GM18508 (cell line): Measurements from ENCODE around the gene MYT1.
"Not testable (repeated sequence)": the region's sequence is repeated elsewhere in the genome, so short reads cannot be mapped to it uniquely, and the experiment has no call there.

Source experiments
- ATAC-seq: cut with Tn5 transposase; IDR thresholded peaks from one replicate; pipeline ENCODE4 v1.9.1; 2021; ENCODE audit warnings: moderate number of reproducible peaks; ENCODE audit not compliant: insufficient read depth, unreplicated experiment

MYT1 gene

GRCh38 chr20:64166721-64167615 is 2.7 kb downstream of the MYT1 start:
- no peak for ATAC-seq

DNA sequence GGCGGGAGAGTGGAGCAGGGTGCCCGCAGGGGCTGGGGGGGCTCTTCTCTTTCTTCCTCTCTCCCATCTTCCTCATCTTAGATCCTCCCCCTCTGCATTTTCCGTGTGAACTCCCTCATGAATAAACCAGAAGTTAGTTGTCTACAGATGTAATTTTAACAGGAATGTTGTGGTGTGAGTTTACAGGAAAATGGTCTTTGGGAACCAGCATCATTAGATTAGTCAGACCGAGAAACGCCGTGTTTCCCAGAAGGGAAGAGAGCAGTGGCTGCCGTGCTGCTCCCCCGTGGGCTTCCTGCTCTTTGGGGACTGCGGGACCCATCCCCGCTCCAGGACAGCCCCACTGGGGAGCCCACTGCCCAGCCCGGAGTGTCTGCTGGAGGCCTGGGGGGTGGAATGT is 3.4 kb downstream of the MYT1 start:
- ATAC-seq, result no peak

- ATAC-seq, result no peak
Observed at GRCh38 chr20:64168381-64169090, 4.3 kb downstream of the MYT1 start.

DNA sequence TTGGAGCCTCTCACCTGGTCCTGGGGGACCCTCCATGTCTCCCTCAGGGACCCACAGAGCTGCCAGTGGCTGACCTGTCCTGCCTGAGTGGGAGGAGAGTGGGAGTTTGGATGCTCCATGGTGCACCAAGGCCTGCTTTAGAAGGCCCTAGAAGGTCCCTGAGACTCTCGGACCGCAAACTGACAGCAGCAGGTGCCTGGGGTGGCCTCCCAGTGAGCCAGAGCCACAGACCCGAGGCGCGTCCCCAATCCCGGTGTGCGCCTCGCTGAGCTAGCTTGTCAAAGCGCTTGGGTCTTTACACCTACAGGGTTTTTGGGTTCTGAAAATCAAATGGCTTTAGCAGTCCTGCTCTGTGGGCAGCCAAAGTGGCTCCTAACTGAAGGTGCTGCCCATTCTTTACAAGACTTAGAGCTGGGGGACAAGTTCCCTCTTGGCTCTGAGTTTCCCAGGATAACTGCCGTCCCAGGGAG is 4.9 kb downstream of the MYT1 start:
- no peak for ATAC-seq

DNA sequence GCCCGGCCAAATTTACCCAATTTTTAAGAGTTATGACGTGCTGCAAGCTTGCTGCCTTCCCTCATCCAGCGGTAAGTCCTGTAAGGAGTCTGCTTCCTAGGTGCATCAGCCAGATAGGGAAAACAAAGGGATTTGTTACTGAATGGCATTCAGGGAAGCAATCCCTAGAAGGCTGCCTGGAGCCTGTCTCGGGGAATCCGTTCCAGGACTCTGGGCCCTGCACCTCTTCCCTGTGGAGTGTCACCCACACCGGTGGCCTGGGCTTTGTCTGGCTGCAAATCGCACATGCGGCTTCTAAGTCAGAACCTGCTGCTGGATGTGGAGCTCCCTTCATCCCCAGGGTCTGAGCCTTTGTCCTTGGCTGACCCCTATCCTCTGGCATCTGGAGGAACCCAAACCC is 7.0 kb downstream of the MYT1 start:
- no peak for ATAC-seq

DNA sequence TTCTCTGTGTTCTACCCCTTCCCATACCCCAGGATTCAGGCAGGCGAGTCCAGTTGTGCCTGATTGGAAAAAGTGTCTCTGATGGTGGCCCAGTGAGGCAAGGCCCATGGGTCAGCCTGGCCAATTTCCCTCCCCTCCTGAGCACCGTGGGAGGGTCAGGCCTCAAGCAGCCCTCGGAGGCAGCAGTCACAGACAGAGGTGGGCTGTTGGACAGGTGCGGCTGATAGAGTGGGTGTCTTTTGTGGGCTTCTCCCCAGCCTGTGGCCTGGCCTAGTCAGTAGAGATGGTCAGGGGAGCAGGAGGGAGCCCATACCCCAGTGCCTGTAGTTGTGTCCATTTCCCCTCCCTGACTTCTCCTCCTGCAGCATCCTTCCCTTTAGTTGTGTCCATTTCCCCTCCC is 8.9 kb downstream of the MYT1 start:
- no peak for ATAC-seq

- ATAC-seq, result no peak
Observed at GRCh38 chr20:64176551-64176950, 12.3 kb downstream of the MYT1 start.

DNA sequence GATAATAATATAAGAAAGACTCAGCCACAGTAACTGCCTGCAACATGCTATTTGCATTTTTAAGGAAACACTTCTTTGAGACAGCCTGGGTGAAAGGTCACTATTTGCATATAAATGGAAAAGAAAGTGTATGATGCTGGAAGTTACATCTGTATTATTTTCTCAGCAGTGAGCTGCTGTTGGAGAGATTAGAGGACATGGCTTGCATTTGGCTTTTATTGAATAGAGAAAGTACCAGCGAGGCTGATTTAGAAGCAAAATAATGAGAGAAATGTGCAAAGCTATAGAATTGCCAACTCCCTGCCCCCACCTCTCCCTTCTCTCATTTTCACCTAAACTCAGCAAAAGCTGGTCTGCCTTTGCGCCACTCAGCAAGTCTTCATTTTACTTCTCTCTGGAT is 12.7 kb downstream of the MYT1 start:
- ATAC-seq, result no peak

DNA sequence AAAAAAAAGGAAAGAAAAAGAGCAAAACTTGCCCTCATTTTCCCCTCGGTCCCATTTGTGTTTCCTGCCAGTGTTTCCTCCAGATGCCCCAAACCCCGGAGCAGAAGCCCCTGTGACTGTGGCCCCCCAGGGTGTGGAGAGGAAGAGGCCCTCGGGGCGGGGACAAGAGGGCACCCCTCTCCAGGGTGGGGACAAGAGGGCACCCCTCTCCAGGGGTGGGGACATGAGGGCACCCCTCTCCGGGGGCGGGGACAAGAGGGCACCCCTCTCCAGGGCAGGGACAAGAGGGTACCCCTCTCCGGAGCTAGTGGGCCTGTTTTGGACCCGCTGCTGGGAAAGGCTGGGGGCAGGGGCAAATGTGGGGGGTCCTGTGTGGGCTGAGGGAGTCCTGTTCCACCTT is 13.1 kb downstream of the MYT1 start:
- ATAC-seq, result no peak

DNA sequence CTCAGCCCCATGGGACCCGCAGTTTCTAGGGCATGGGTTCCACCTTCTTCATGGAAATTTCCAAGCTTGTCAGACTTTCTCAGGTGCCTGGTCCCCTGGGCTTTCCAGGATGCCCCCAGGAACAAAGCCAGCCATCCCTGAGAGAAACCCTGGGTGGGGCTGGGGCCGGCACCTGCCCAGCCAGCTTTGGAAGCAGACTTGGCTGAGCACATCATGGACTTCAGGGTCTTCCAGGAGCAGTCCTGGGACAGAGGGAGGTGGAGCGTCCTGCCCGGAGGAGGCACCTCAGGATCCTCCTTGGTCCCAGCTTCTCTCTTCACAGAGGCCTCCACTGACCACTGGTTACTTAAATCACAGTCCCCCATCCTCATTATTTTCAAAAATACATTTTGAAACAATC is 13.5 kb downstream of the MYT1 start:
- no peak for ATAC-seq

- not testable (repeated sequence) for ATAC-seq
Observed at GRCh38 chr20:64178925-64179324, 14.7 kb downstream of the MYT1 start.

DNA sequence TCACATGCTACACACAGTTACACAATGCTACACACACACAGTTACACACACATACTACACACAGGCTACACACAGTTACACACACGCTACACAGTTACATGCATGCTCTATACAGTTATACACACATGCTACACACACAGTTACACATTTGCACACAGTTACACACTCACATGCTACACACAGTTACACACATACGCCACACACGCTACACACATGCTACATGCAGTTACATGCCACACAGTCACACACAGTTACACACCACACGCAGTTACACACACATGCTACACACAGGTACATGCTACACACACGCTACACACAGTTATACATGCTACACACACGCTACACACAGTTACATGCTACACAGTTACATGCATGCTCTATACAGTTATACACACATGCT is 15.6 kb downstream of the MYT1 start:
- ATAC-seq, result no peak

DNA sequence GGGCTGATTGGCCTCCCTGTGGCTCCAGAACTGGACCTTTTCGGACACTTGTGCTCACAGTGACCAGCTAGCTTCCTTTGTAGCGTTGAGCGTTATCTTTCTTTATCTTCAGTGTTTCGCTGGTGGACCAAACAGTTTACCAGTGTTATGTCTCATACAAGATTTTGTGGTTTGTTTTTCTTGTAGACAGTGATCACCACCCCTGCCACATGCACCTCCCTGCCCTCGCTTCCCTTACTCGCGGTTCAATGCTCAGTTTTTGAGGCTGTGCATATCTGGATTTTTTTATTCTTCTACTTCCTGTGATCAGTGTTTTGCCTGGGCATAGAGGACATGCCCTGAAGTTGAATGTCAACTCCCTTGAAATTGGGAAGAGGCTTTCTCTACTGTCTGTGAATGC is 16.4 kb downstream of the MYT1 start:
- ATAC-seq, result no peak

- no peak for ATAC-seq
Observed at GRCh38 chr20:64181391-64181790, 17.1 kb downstream of the MYT1 start.

- no peak for ATAC-seq
Observed at GRCh38 chr20:64182146-64182865, 18.1 kb downstream of the MYT1 start.

DNA sequence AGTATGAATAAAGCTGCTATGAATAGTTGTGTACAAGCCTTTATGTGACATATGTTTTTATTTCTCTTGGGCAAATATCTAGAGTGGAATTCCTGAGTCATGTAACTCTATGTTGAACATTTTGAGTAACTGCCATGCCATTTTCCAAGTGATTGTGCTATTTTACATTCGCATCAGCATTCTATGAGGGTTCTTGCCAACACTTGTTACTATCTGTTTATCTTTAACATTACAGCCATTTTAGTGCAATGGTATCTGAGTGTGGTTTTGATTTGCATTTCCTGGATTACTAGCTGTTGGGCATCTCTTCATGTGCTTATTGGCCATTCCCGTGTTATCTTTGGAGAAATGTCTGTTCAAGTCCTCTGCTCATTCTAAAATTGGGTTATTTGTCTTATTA is 19.1 kb downstream of the MYT1 start:
- ATAC-seq, result no peak

- ATAC-seq, result no peak
Observed at GRCh38 chr20:64184795-64185194, 20.5 kb downstream of the MYT1 start.

- ATAC-seq, result no peak
Observed at GRCh38 chr20:64185276-64185900, 21.1 kb downstream of the MYT1 start.

- no peak for ATAC-seq
Observed at GRCh38 chr20:64186071-64186598, 21.9 kb downstream of the MYT1 start.

- ATAC-seq, result not testable (repeated sequence)
Observed at GRCh38 chr20:64187213-64187612, 23.0 kb downstream of the MYT1 start.
